ENCODE measurements around the gene SRP68. TPM values are rescaled to one million over a fixed set of nuclear protein-coding genes. Genes with fewer than 3 reads are reported as not detected.

The SRP68 gene
- total RNA-seq, 2 experiments from 2014 or later: 106 to 108 TPM

GRCh38 chr17:76011951-76012350 lies 60.4 kb downstream of the SRP68 start:
- Mint-ChIP-seq H3K36me3 (ENCODE audit: low read depth) (no peaks in the 10 kb centered on the region), H3K4me3 (no peak overlapping the region), H3K27me3 (no peaks in the 10 kb centered on the region), H3K4me1 (ENCODE audit: low read depth) (peaks cover 7% of the 10 kb centered on the region), H3K27ac (no peak overlapping the region), H3K9me3 (no peaks in the 10 kb centered on the region)
- ATAC-seq (ENCODE audit: poor library complexity) (no peak), DNase-seq (no peak)
- CTCF ChIA-PET: interaction anchor here (1.5 kb wide), 1 partner anchor 12 kb away, joined by 5 read pairs; the partner anchor contains the start of gene CDK3
- intact Hi-C loops (cut with DNase I, micrococcal nuclease): loop anchor here (5.0 kb wide), 4 partner anchors 45 to 385 kb away; partner anchors contain the start of gene EXOC7 (in 1 of the 2)
- no peak overlapping the region for H3K27ac ChIP-seq (ENCODE audit: low read depth in 1 of 2, low read length in 2 of 2)
- H3K9me3 ChIP-seq (ENCODE audit: control insufficient read depth in 1 of 2, insufficient read depth in 1 of 2, low read length in 2 of 2): no peaks in the 10 kb centered on the region
- no peaks in the 10 kb centered on the region for H3K36me3 ChIP-seq (ENCODE audit: insufficient read depth, low read length)
- H3K27me3 ChIP-seq (ENCODE audit: control insufficient read depth in 1 of 2, insufficient read depth in 2 of 2, low read length in 2 of 2): no peaks in the 10 kb centered on the region
- no peak overlapping the region for H3K4me3 ChIP-seq (ENCODE audit: low read length)
- POLR2A ChIA-PET: no interaction called here
- H3K4me1 ChIP-seq (ENCODE audit: insufficient read depth, low read length): peaks cover 11% of the 10 kb centered on the region
- no peak for TF ChIP-seq CTCF (IDR thresholded peaks at IDR 0.05)

DNA sequence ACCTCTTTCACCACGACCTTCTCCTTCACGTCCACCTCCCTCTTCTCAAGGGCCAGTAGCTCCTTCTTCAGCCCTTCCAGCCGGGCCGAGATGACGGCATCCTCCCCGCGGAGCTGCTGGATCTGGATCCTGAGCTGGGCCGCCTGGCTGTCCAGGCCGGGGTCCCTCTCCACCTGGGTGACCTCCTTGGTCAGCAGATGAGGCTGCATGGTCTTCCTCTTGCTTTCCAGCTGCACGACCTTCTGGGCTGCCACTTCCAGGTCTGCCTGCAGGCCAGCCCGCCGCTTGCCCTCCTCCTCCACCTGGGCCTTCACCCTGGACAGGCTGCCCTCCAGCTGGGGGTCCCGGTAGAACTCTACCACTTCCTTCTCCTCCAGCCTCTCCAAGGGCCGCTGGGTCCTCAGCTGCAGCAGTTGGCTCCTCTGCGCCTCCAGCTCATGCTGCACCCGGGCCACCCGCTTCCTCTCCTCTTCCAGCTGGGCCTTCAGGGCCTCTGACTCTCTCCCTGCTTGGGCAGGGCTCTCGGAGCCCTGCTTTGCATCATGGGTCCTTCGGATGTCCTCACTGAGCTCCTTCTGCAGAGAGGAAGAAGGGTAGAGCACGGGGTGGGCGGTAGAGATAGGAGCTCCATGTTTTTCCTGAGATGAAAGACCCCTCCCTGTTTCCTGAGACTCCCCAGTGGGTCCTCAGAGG lies 62.2 kb downstream of the SRP68 start:
- no peaks in the 10 kb centered on the region for H3K27me3 ChIP-seq (ENCODE audit: control insufficient read depth in 1 of 2, insufficient read depth in 2 of 2, low read length in 2 of 2)
- peaks cover 11% of the 10 kb centered on the region for H3K4me1 ChIP-seq (ENCODE audit: insufficient read depth, low read length)
- intact Hi-C loops (cut with DNase I, micrococcal nuclease): loop anchor here (5.0 kb wide), 5 partner anchors 47 to 387 kb away; partner anchors contain the start of gene EXOC7 (in 1 of the 2)
- no peak overlapping the region for H3K27ac ChIP-seq (ENCODE audit: low read depth in 1 of 2, low read length in 2 of 2)
- Mint-ChIP-seq H3K4me1 (ENCODE audit: low read depth) (peaks cover 7% of the 10 kb centered on the region), H3K9me3 (no peaks in the 10 kb centered on the region), H3K27ac (no peak overlapping the region), H3K27me3 (no peaks in the 10 kb centered on the region), H3K36me3 (ENCODE audit: low read depth) (peaks cover 4% of the 10 kb centered on the region), H3K4me3 (no peak overlapping the region)
- H3K4me3 ChIP-seq (ENCODE audit: low read length): no peak overlapping the region
- ATAC-seq (ENCODE audit: poor library complexity) (no peak), DNase-seq (peak in 1 of 14 experiments; percentile 17)
- H3K9me3 ChIP-seq (ENCODE audit: control insufficient read depth in 1 of 2, insufficient read depth in 1 of 2, low read length in 2 of 2): no peaks in the 10 kb centered on the region
- no peak for TF ChIP-seq CTCF (IDR thresholded peaks at IDR 0.05)
- H3K36me3 ChIP-seq (ENCODE audit: insufficient read depth, low read length): no peaks in the 10 kb centered on the region
- ChIA-PET POLR2A (no interaction called here), CTCF (interaction anchor here (0.8 kb wide), 1 partner anchor 10 kb away, joined by 3 read pairs; the partner anchor contains the start of gene CDK3)

GRCh38 chr17:76009447-76009846 lies 62.9 kb downstream of the SRP68 start:
- peak in 1 of 14 experiments; percentile 13 for DNase-seq
- H3K9me3 ChIP-seq (ENCODE audit: control insufficient read depth in 1 of 2, insufficient read depth in 1 of 2, low read length in 2 of 2): no peaks in the 10 kb centered on the region
- no peak overlapping the region for H3K4me3 ChIP-seq (ENCODE audit: low read length)
- H3K4me1 Mint-ChIP-seq (ENCODE audit: low read depth): peaks cover 6% of the 10 kb centered on the region
- TF ChIP-seq CTCF (IDR thresholded peaks at IDR 0.05): no peak
- ChIA-PET POLR2A (no interaction called here), CTCF (no interaction called here)
- no peaks in the 10 kb centered on the region for H3K9me3 Mint-ChIP-seq
- peaks cover 4% of the 10 kb centered on the region for H3K36me3 Mint-ChIP-seq (ENCODE audit: low read depth)
- peaks cover 8% of the 10 kb centered on the region for H3K4me1 ChIP-seq (ENCODE audit: insufficient read depth, low read length)
- H3K27ac ChIP-seq (ENCODE audit: low read depth in 1 of 2, low read length in 2 of 2): no peak overlapping the region
- H3K27me3 Mint-ChIP-seq: no peaks in the 10 kb centered on the region
- no peak overlapping the region for H3K4me3 Mint-ChIP-seq
- no peaks in the 10 kb centered on the region for H3K36me3 ChIP-seq (ENCODE audit: insufficient read depth, low read length)
- intact Hi-C loops (cut with DNase I, micrococcal nuclease): loop anchor here in 1 of 2 experiments (5.0 kb wide), 1 partner anchor 247 kb away; no protein-coding TSS in a partner anchor
- H3K27ac Mint-ChIP-seq: no peak overlapping the region
- no peak for ATAC-seq (ENCODE audit: poor library complexity)
- H3K27me3 ChIP-seq (ENCODE audit: control insufficient read depth in 1 of 2, insufficient read depth in 2 of 2, low read length in 2 of 2): no peaks in the 10 kb centered on the region
